ENCODE measurements around the gene SH3RF1.

The SH3RF1 gene

GRCh38 chr4:169110633-169111032 lies 160.1 kb downstream of the SH3RF1 start:
- in situ Hi-C loops (cut with MboI; ENCODE audit: low sequenced_read_pairs): no loop called here

DNA sequence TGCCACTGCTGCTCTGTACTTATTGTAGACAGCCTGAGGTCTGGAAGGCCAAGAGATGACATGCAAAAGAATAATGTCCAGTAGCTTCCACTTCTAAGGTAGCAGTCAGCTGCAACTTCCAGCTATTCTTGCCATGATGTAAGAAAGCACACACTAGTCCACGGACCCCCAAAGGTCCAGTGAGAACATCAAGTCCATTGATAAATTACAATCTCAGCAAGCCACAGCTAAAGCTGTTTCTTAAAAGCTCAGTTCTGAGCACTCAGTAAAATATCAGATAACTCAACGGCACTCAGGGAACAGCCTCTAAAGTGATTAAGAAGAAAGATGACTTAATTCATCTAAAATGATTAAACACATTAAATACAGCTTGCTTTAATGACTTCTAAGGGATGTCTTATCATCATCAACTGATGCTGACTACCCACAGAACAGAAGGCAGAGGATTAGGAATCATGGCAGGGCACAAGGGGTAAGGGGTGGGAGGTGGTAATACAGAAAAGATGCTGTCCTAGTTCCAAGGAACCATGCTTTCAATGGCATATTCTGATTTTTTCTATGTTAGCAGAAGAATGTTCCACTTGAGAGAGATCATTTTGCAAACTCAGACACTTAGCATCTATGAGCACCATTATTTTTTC lies 161.6 kb downstream of the SH3RF1 start:
- in situ Hi-C loops (cut with MboI; ENCODE audit: low sequenced_read_pairs): no loop called here

- in situ Hi-C loops (cut with MboI; ENCODE audit: low sequenced_read_pairs): no loop called here
These were observed 162.5 kb downstream of the SH3RF1 start for GRCh38 chr4:169108303-169108702.

DNA sequence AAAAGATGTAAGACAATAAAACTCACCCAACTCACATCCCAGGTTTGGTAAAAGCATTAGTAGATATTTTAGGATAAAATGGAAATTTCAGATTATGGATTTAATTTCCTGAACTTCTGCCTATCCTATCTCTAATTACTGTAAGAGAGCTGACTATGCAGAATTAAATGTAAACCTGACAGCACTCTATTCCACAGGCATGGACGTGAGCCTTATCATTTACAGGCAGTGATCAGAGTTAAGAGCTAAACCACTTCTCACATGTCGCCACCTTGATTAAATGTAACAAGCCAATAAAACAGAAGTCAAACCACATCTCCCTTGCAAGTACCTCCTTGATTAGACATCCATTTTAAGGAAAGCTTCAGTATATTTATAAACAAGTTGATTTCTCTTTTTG lies 163.2 kb downstream of the SH3RF1 start:
- in situ Hi-C loops (cut with MboI; ENCODE audit: low sequenced_read_pairs): no loop called here

GRCh38 chr4:169106696-169107229 lies 164.0 kb downstream of the SH3RF1 start:
- in situ Hi-C loops (cut with MboI; ENCODE audit: low sequenced_read_pairs): no loop called here

- in situ Hi-C loops (cut with MboI; ENCODE audit: low sequenced_read_pairs): no loop called here
These were observed 165.1 kb downstream of the SH3RF1 start for GRCh38 chr4:169105620-169106019.

- in situ Hi-C loops (cut with MboI; ENCODE audit: low sequenced_read_pairs): no loop called here
These were observed 166.8 kb downstream of the SH3RF1 start for GRCh38 chr4:169103966-169104412.

GRCh38 chr4:169102026-169102425 lies 168.7 kb downstream of the SH3RF1 start:
- in situ Hi-C loops (cut with MboI; ENCODE audit: low sequenced_read_pairs): no loop called here

GRCh38 chr4:169100670-169101101 lies 170.1 kb downstream of the SH3RF1 start:
- in situ Hi-C loops (cut with MboI; ENCODE audit: low sequenced_read_pairs): no loop called here

DNA sequence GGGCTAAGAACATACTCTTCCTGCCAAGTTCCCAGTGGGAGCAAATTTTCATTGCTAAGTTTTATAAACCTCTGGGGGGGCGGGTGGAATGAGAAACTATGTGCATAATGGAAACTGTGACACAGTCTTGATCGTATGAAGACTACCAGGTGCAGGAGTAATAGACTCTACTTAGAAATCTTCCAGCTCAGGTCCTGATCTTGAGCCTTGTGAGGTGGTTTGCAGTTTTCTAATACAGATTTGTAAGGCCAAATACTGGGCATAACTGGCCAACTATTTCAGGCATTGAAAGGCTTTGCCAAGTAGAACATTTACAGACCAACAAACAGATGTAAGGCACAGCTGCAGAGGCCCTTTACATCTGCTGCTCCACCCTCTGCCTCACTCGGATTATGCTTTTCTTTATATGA lies 171.0 kb downstream of the SH3RF1 start:
- in situ Hi-C loops (cut with MboI; ENCODE audit: low sequenced_read_pairs): no loop called here

GRCh38 chr4:169098969-169099690 lies 171.6 kb downstream of the SH3RF1 start:
- in situ Hi-C loops (cut with MboI; ENCODE audit: low sequenced_read_pairs): no loop called here

- in situ Hi-C loops (cut with MboI; ENCODE audit: low sequenced_read_pairs): no loop called here
These were observed 172.2 kb downstream of the SH3RF1 start for GRCh38 chr4:169098532-169098931.

DNA sequence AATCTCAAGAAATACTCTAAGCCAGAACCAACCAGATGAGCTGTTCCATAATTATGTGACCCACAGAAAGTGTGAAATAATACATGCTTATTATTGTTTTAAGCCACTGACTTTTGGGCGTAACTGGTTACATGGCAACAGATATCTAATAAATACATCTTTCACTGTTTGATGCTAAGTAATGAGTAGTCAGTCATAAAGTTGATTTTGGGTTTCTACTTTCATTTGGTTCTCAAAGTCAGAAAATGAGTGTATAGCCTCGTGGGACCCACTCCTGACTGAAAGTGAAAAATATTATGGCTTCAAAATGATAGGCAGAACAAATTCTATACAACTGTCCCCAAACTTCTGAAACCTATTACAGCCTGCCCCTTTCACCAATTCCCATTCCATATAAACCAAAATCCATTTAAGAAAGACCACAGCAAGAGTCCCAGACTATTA lies 172.7 kb downstream of the SH3RF1 start:
- in situ Hi-C loops (cut with MboI; ENCODE audit: low sequenced_read_pairs): no loop called here

- in situ Hi-C loops (cut with MboI; ENCODE audit: low sequenced_read_pairs): no loop called here
These were observed 174.5 kb downstream of the SH3RF1 start for GRCh38 chr4:169096221-169096620.

DNA sequence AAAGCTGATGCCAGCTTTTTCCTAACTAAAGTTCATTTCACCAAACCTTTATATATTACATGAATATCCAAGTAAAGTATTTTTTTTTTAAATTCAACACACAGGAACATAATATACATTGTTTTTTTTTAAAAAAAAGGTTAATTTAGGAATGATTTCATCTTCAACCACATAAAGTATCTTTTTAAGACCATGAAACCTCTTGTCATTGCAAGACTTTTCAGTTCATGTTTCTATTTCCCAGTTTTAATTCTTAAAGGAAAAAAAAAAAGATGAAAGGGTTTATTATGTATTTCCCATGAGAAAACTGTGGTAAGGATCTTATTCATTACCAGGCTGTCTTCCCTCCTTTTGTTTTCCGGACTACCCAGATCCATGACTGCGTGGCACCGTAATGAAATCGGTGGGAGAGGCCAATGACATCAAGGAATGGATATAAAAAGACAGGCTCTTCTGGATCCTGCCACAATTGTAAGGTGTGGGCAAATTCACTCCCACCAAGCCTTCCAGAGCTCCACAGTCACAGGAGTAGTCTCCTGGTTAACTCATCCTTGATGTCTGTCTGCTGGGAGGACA lies 176.0 kb downstream of the SH3RF1 start:
- in situ Hi-C loops (cut with MboI; ENCODE audit: low sequenced_read_pairs): no loop called here

GRCh38 chr4:169092889-169093522 lies 177.8 kb downstream of the SH3RF1 start:
- in situ Hi-C loops (cut with MboI; ENCODE audit: low sequenced_read_pairs): no loop called here

- in situ Hi-C loops (cut with MboI; ENCODE audit: low sequenced_read_pairs): no loop called here
These were observed 180.1 kb downstream of the SH3RF1 start for GRCh38 chr4:169090484-169091215.

DNA sequence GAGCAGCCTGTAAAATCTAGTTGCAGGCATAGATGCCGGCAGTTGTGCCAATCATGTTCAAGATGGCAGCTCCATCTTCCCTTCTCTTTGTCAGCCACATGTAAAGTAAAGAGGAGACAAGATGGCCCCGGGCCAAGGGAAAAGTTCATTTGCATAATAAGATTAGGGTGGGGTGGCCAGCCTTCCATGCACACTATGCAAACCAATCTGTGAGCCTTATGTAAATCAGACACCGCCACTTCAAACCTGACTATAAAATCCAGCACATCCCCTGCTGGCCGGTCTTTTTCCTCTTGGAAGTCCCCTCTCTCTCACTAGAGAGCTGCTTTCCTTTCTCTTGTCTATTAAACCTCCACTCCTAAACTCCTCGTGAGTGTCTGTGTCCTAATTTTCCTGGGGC lies 181.8 kb downstream of the SH3RF1 start:
- in situ Hi-C loops (cut with MboI; ENCODE audit: low sequenced_read_pairs): no loop called here

- in situ Hi-C loops (cut with MboI; ENCODE audit: low sequenced_read_pairs): no loop called here
These were observed 185.8 kb downstream of the SH3RF1 start for GRCh38 chr4:169084954-169085353.

GRCh38 chr4:169080981-169081380 lies 189.8 kb downstream of the SH3RF1 start:
- in situ Hi-C loops (cut with MboI; ENCODE audit: low sequenced_read_pairs): no loop called here
